Activated CD8-positive, alpha-beta memory T cell treated with anti-CD3 and anti-CD28 coated beads, Interleukin-2, amount 10 ng/mL, durations not matched to agents 7 days and 5 days (primary cell): ENCODE measurements around the gene ZNF827. TPM values are rescaled to one million over a fixed set of nuclear protein-coding genes. Genes with fewer than 3 reads are reported as not detected.

Source experiments
- ATAC-seq: fragments of 150-1000 bp; cut with Tn5 transposase; one replicate; pipeline ENCODE4 v1.10.0; 2021; ENCODE audit warnings: moderate library complexity
- CTCF ChIA-PET: fragments of 350-600 bp; sonication (Branson Sonifier 250); formaldehyde crosslinking; loops from one replicate; lab custom pipeline; 2021; ENCODE audit warnings: antibody characterized with exemption; lab: Charles Lee
- DNase-seq: peaks from one replicate; pipeline ENCODE4 v3.0.0-alpha.2; 2020
- H3K27ac Mint-ChIP-seq: one replicate; pipeline ENCODE4 v1.8.0; 2021; ENCODE audit warnings: mild to moderate bottlenecking, mixed read lengths
- H3K27me3 Mint-ChIP-seq: one replicate; pipeline ENCODE4 v1.8.0; 2021; ENCODE audit warnings: mixed read lengths
- H3K36me3 Mint-ChIP-seq: one replicate; pipeline ENCODE4 v1.8.0; 2021; ENCODE audit warnings: mild to moderate bottlenecking, mixed read lengths
- H3K4me1 Mint-ChIP-seq: one replicate; pipeline ENCODE4 v1.8.0; 2021; ENCODE audit warnings: mixed read lengths
- H3K4me3 Mint-ChIP-seq: one replicate; pipeline ENCODE4 v1.8.0; 2021; ENCODE audit warnings: mild to moderate bottlenecking, moderate library complexity, mixed read lengths
- H3K9me3 Mint-ChIP-seq: one replicate; pipeline ENCODE4 v1.8.0; 2022; ENCODE audit warnings: low read depth, mixed read lengths
- total RNA-seq, 2 experiments: library from RNA; stranded (reverse); gene quantifications; one replicate each; pipeline ENCODE4 v1.2.3, GENCODE V29; 2021

Gene ZNF827
- total RNA-seq, 2 experiments from 2014 or later, result 20.1 to 24.7 TPM

GRCh38 chr4:145756244-145756643 is 182.4 kb downstream of the ZNF827 start:
- CTCF ChIA-PET, result no interaction called here
- DNase-seq (no peak), ATAC-seq (no peak)
- Mint-ChIP-seq H3K27ac (no peak overlapping the region), H3K36me3 (peaks cover 36% of the 10 kb centered on the region), H3K4me3 (no peak overlapping the region), H3K4me1 (peaks cover 15% of the 10 kb centered on the region), H3K27me3 (no peaks in the 10 kb centered on the region), H3K9me3 (no peaks in the 10 kb centered on the region)

- Mint-ChIP-seq H3K27ac (no peak overlapping the region), H3K4me1 (peaks cover 15% of the 10 kb centered on the region), H3K36me3 (peaks cover 35% of the 10 kb centered on the region), H3K9me3 (no peaks in the 10 kb centered on the region), H3K27me3 (no peaks in the 10 kb centered on the region), H3K4me3 (no peak overlapping the region)
- DNase-seq (no peak), ATAC-seq (no peak)
- CTCF ChIA-PET, result no interaction called here
Observed at GRCh38 chr4:145755802-145756201, 182.8 kb downstream of the ZNF827 start.

GRCh38 chr4:145743641-145744040 is 195.0 kb downstream of the ZNF827 start:
- H3K36me3 Mint-ChIP-seq, result no peaks in the 10 kb centered on the region
- CTCF ChIA-PET, result no interaction called here
- no peak overlapping the region for H3K27ac Mint-ChIP-seq
- DNase-seq (no peak), ATAC-seq (no peak)
- no peaks in the 10 kb centered on the region for H3K9me3 Mint-ChIP-seq
- H3K27me3 Mint-ChIP-seq, result peaks cover 34% of the 10 kb centered on the region
- no peak overlapping the region for H3K4me3 Mint-ChIP-seq
- no peaks in the 10 kb centered on the region for H3K4me1 Mint-ChIP-seq

- H3K4me3 Mint-ChIP-seq, result no peak overlapping the region
- CTCF ChIA-PET, result no interaction called here
- H3K27ac Mint-ChIP-seq, result no peak overlapping the region
- H3K27me3 Mint-ChIP-seq, result peaks cover 10% of the 10 kb centered on the region
- ATAC-seq (no peak), DNase-seq (no peak)
- no peaks in the 10 kb centered on the region for H3K36me3 Mint-ChIP-seq
- H3K4me1 Mint-ChIP-seq, result no peaks in the 10 kb centered on the region
- H3K9me3 Mint-ChIP-seq, result no peaks in the 10 kb centered on the region
Observed at GRCh38 chr4:145740806-145741205, 197.8 kb downstream of the ZNF827 start.

- peaks cover 8% of the 10 kb centered on the region for H3K4me1 Mint-ChIP-seq
- H3K27ac Mint-ChIP-seq, result no peak overlapping the region
- H3K9me3 Mint-ChIP-seq, result no peaks in the 10 kb centered on the region
- CTCF ChIA-PET, result no interaction called here
- H3K4me3 Mint-ChIP-seq, result no peak overlapping the region
- no peak for DNase-seq
- ATAC-seq, result no peak
- H3K27me3 Mint-ChIP-seq, result peaks cover 5% of the 10 kb centered on the region
- H3K36me3 Mint-ChIP-seq, result no peaks in the 10 kb centered on the region
Observed at GRCh38 chr4:145739845-145740244, 198.8 kb downstream of the ZNF827 start.

- Mint-ChIP-seq H3K4me3 (no peak overlapping the region), H3K4me1 (peaks cover 28% of the 10 kb centered on the region), H3K27me3 (peaks cover 7% of the 10 kb centered on the region), H3K9me3 (no peaks in the 10 kb centered on the region), H3K27ac (no peak overlapping the region), H3K36me3 (no peaks in the 10 kb centered on the region)
- CTCF ChIA-PET, result no interaction called here
- no peak for DNase-seq
- ATAC-seq, result no peak
Observed at GRCh38 chr4:145736241-145736831, 202.3 kb downstream of the ZNF827 start.

GRCh38 chr4:145735827-145736226 is 202.8 kb downstream of the ZNF827 start:
- no peak for ATAC-seq
- no peak overlapping the region for H3K4me3 Mint-ChIP-seq
- no peaks in the 10 kb centered on the region for H3K9me3 Mint-ChIP-seq
- CTCF ChIA-PET, result no interaction called here
- no peak overlapping the region for H3K27ac Mint-ChIP-seq
- no peak for DNase-seq
- H3K4me1 Mint-ChIP-seq, result peaks cover 29% of the 10 kb centered on the region
- H3K36me3 Mint-ChIP-seq, result no peaks in the 10 kb centered on the region
- peaks cover 10% of the 10 kb centered on the region for H3K27me3 Mint-ChIP-seq

GRCh38 chr4:145735347-145735675 is 203.3 kb downstream of the ZNF827 start:
- Mint-ChIP-seq H3K27me3 (peaks cover 14% of the 10 kb centered on the region), H3K9me3 (no peaks in the 10 kb centered on the region), H3K27ac (no peak overlapping the region), H3K4me1 (peaks cover 29% of the 10 kb centered on the region), H3K4me3 (no peak overlapping the region), H3K36me3 (no peaks in the 10 kb centered on the region)
- no peak for DNase-seq
- CTCF ChIA-PET, result no interaction called here
- no peak for ATAC-seq

GRCh38 chr4:145734576-145735346 is 203.9 kb downstream of the ZNF827 start:
- Mint-ChIP-seq H3K27ac (peak overlapping the region; percentile 16), H3K9me3 (no peaks in the 10 kb centered on the region), H3K27me3 (peaks cover 18% of the 10 kb centered on the region), H3K36me3 (no peaks in the 10 kb centered on the region), H3K4me1 (peaks cover 29% of the 10 kb centered on the region), H3K4me3 (peak overlapping the region; percentile 29)
- CTCF ChIA-PET, result no interaction called here
- ATAC-seq (peak; percentile 8), DNase-seq (peak; percentile 52)

- no peaks in the 10 kb centered on the region for H3K36me3 Mint-ChIP-seq
- no peak overlapping the region for H3K27ac Mint-ChIP-seq
- CTCF ChIA-PET, result interaction anchor here (1.0 kb wide), 1 partner anchor 117 kb away, joined by 3 read pairs; no protein-coding TSS in a partner anchor
Observed at GRCh38 chr4:145734031-145734430, 204.6 kb downstream of the ZNF827 start.

GRCh38 chr4:145732895-145733880 is 205.4 kb downstream of the ZNF827 start:
- CTCF ChIA-PET, result interaction anchor here (1.0 kb wide), 1 partner anchor 116 kb away, joined by 3 read pairs; no protein-coding TSS in a partner anchor
- no peaks in the 10 kb centered on the region for H3K9me3 Mint-ChIP-seq
- DNase-seq, result peak; percentile 89
- H3K27ac Mint-ChIP-seq, result peak overlapping the region; percentile 36
- ATAC-seq, result peak; percentile 98
- H3K4me3 Mint-ChIP-seq, result peak overlapping the region; percentile 73
- peaks cover 29% of the 10 kb centered on the region for H3K4me1 Mint-ChIP-seq
- peaks cover 21% of the 10 kb centered on the region for H3K27me3 Mint-ChIP-seq
- H3K36me3 Mint-ChIP-seq, result no peaks in the 10 kb centered on the region

More at GRCh38 chr4:145734031-145734430, 204.6 kb downstream of the ZNF827 start:
- no peak for ATAC-seq
- Mint-ChIP-seq H3K27me3 (peaks cover 21% of the 10 kb centered on the region), H3K4me3 (peak overlapping the region; percentile 73), H3K4me1 (peaks cover 29% of the 10 kb centered on the region), H3K9me3 (no peaks in the 10 kb centered on the region)
- no peak for DNase-seq

GRCh38 chr4:145732001-145732815 is 206.4 kb downstream of the ZNF827 start:
- peak overlapping the region; percentile 73 for H3K4me3 Mint-ChIP-seq
- H3K27me3 Mint-ChIP-seq, result peaks cover 21% of the 10 kb centered on the region
- no peaks in the 10 kb centered on the region for H3K36me3 Mint-ChIP-seq
- H3K27ac Mint-ChIP-seq, result no peak overlapping the region
- DNase-seq, result no peak
- no peaks in the 10 kb centered on the region for H3K9me3 Mint-ChIP-seq
- CTCF ChIA-PET, result no interaction called here
- peaks cover 29% of the 10 kb centered on the region for H3K4me1 Mint-ChIP-seq
- no peak for ATAC-seq

- CTCF ChIA-PET, result no interaction called here
- H3K27me3 Mint-ChIP-seq, result peaks cover 21% of the 10 kb centered on the region
Observed at GRCh38 chr4:145731028-145731427, 207.6 kb downstream of the ZNF827 start.

More at GRCh38 chr4:145731028-145731427, 207.6 kb downstream of the ZNF827 start:
- no peak for ATAC-seq
- Mint-ChIP-seq H3K27ac (no peak overlapping the region), H3K9me3 (no peaks in the 10 kb centered on the region), H3K36me3 (no peaks in the 10 kb centered on the region), H3K4me1 (peaks cover 29% of the 10 kb centered on the region), H3K4me3 (no peak overlapping the region)
- no peak for DNase-seq
